Activated CD4-positive, alpha-beta T cell treated with anti-CD3 and anti-CD28 coated beads, Interleukin-2, amount 10 ng/mL, durations not matched to agents 24 days and 14 days (primary cell): ENCODE results near the gene FSTL4. TPM values are rescaled to one million over a fixed set of nuclear protein-coding genes. Genes with fewer than 3 reads are reported as not detected.

Experiments
- DNase-seq: peaks from one replicate; pipeline ENCODE4 v3.0.0; 2022
- H3K27ac Mint-ChIP-seq: one replicate; pipeline ENCODE4 v1.8.0; 2022; ENCODE audit warnings: mild to moderate bottlenecking, mixed read lengths
- H3K27me3 Mint-ChIP-seq: one replicate; pipeline ENCODE4 v1.8.0; 2022; ENCODE audit warnings: mixed read lengths
- H3K36me3 Mint-ChIP-seq: one replicate; pipeline ENCODE4 v1.8.0; 2022; ENCODE audit warnings: low read depth, mild to moderate bottlenecking, mixed read lengths
- H3K4me1 Mint-ChIP-seq: one replicate; pipeline ENCODE4 v1.8.0; 2021; ENCODE audit warnings: mixed read lengths
- H3K4me3 Mint-ChIP-seq: one replicate; pipeline ENCODE4 v1.8.0; 2022; ENCODE audit warnings: mild to moderate bottlenecking, moderate library complexity, mixed read lengths
- H3K9me3 Mint-ChIP-seq: one replicate; pipeline ENCODE4 v1.8.0; 2021; ENCODE audit warnings: mixed read lengths
- intact Hi-C: fragments of 100-400 bp; cut with micrococcal nuclease; formaldehyde crosslinking; loops from one replicate; pipeline ENCODE4 v1.15.1; 2023
- total RNA-seq: library from RNA; stranded (reverse); gene quantifications from 2 replicates; pipeline ENCODE4 v1.2.3, GENCODE V29; 2022

FSTL4 gene
- total RNA-seq, 1 donor from 2014 or later, result 0.42 TPM

- Mint-ChIP-seq H3K9me3 (no peaks in the 10 kb centered on the region), H3K4me3 (no peak overlapping the region), H3K4me1 (no peaks in the 10 kb centered on the region), H3K27me3 (peaks cover 30% of the 10 kb centered on the region), H3K36me3 (no peaks in the 10 kb centered on the region), H3K27ac (no peak overlapping the region)
- no peak for DNase-seq
- intact Hi-C loops, result no loop called here
These were observed 263.9 kb downstream of the FSTL4 start for GRCh38 chr5:133348406-133348805.

- intact Hi-C loops, result no loop called here
- Mint-ChIP-seq H3K36me3 (no peaks in the 10 kb centered on the region), H3K4me1 (no peaks in the 10 kb centered on the region), H3K27ac (no peak overlapping the region), H3K27me3 (peaks cover 29% of the 10 kb centered on the region), H3K4me3 (no peak overlapping the region), H3K9me3 (no peaks in the 10 kb centered on the region)
- DNase-seq, result no peak
These were observed 265.3 kb downstream of the FSTL4 start for GRCh38 chr5:133347039-133347438.

- H3K4me1 Mint-ChIP-seq, result no peaks in the 10 kb centered on the region
- no peak overlapping the region for H3K27ac Mint-ChIP-seq
- no peaks in the 10 kb centered on the region for H3K36me3 Mint-ChIP-seq
- DNase-seq, result no peak
- intact Hi-C loops, result no loop called here
- no peaks in the 10 kb centered on the region for H3K9me3 Mint-ChIP-seq
- H3K27me3 Mint-ChIP-seq, result peaks cover 22% of the 10 kb centered on the region
- no peak overlapping the region for H3K4me3 Mint-ChIP-seq
These were observed 268.1 kb downstream of the FSTL4 start for GRCh38 chr5:133344266-133344665.

- Mint-ChIP-seq H3K36me3 (no peaks in the 10 kb centered on the region), H3K27ac (no peak overlapping the region), H3K4me3 (no peak overlapping the region), H3K9me3 (no peaks in the 10 kb centered on the region), H3K4me1 (no peaks in the 10 kb centered on the region), H3K27me3 (peaks cover 21% of the 10 kb centered on the region)
- DNase-seq, result no peak
- intact Hi-C loops, result no loop called here
These were observed 269.1 kb downstream of the FSTL4 start for GRCh38 chr5:133343196-133343595.

- intact Hi-C loops, result no loop called here
- no peak overlapping the region for H3K27ac Mint-ChIP-seq
- peaks cover 14% of the 10 kb centered on the region for H3K27me3 Mint-ChIP-seq
- no peaks in the 10 kb centered on the region for H3K9me3 Mint-ChIP-seq
- H3K4me3 Mint-ChIP-seq, result no peak overlapping the region
- H3K36me3 Mint-ChIP-seq, result no peaks in the 10 kb centered on the region
- DNase-seq, result no peak
- H3K4me1 Mint-ChIP-seq, result no peaks in the 10 kb centered on the region
These were observed 270.2 kb downstream of the FSTL4 start for GRCh38 chr5:133341915-133342710.

GRCh38 chr5:133341296-133341695 lies 271.0 kb downstream of the FSTL4 start:
- H3K27ac Mint-ChIP-seq, result no peak overlapping the region
- intact Hi-C loops, result no loop called here
- H3K9me3 Mint-ChIP-seq, result no peaks in the 10 kb centered on the region
- no peak for DNase-seq
- no peak overlapping the region for H3K4me3 Mint-ChIP-seq
- H3K4me1 Mint-ChIP-seq, result peaks cover 4% of the 10 kb centered on the region
- peaks cover 7% of the 10 kb centered on the region for H3K27me3 Mint-ChIP-seq
- no peaks in the 10 kb centered on the region for H3K36me3 Mint-ChIP-seq

- Mint-ChIP-seq H3K27ac (no peak overlapping the region), H3K4me3 (no peak overlapping the region), H3K36me3 (no peaks in the 10 kb centered on the region), H3K9me3 (no peaks in the 10 kb centered on the region), H3K4me1 (peaks cover 5% of the 10 kb centered on the region), H3K27me3 (peaks cover 4% of the 10 kb centered on the region)
- intact Hi-C loops, result no loop called here
- no peak for DNase-seq
These were observed 271.5 kb downstream of the FSTL4 start for GRCh38 chr5:133340822-133341221.

- H3K27me3 Mint-ChIP-seq, result peaks cover 4% of the 10 kb centered on the region
These were observed 272.2 kb downstream of the FSTL4 start for GRCh38 chr5:133340002-133340755.

GRCh38 chr5:133338504-133339355 lies 273.6 kb downstream of the FSTL4 start:
- no peaks in the 10 kb centered on the region for H3K36me3 Mint-ChIP-seq
- H3K27me3 Mint-ChIP-seq, result no peaks in the 10 kb centered on the region
- peaks cover 7% of the 10 kb centered on the region for H3K4me1 Mint-ChIP-seq
- H3K27ac Mint-ChIP-seq, result peak overlapping the region; percentile 7
- intact Hi-C loops, result no loop called here
- no peak overlapping the region for H3K4me3 Mint-ChIP-seq
- H3K9me3 Mint-ChIP-seq, result no peaks in the 10 kb centered on the region
- DNase-seq, result no peak

More at GRCh38 chr5:133340002-133340755, 272.2 kb downstream of the FSTL4 start:
- H3K9me3 Mint-ChIP-seq, result no peaks in the 10 kb centered on the region
- no peak overlapping the region for H3K27ac Mint-ChIP-seq
- no peak for DNase-seq
- no peaks in the 10 kb centered on the region for H3K36me3 Mint-ChIP-seq
- intact Hi-C loops, result no loop called here
- H3K4me1 Mint-ChIP-seq, result peaks cover 7% of the 10 kb centered on the region
- H3K4me3 Mint-ChIP-seq, result no peak overlapping the region

GRCh38 chr5:133337795-133338445 lies 274.4 kb downstream of the FSTL4 start:
- no peaks in the 10 kb centered on the region for H3K9me3 Mint-ChIP-seq
- no peak overlapping the region for H3K4me3 Mint-ChIP-seq
- no peaks in the 10 kb centered on the region for H3K36me3 Mint-ChIP-seq
- intact Hi-C loops, result no loop called here
- no peak overlapping the region for H3K27ac Mint-ChIP-seq
- no peak for DNase-seq
- H3K4me1 Mint-ChIP-seq, result peaks cover 8% of the 10 kb centered on the region
- H3K27me3 Mint-ChIP-seq, result no peaks in the 10 kb centered on the region

- H3K9me3 Mint-ChIP-seq, result no peaks in the 10 kb centered on the region
- no peak for DNase-seq
- peaks cover 16% of the 10 kb centered on the region for H3K4me1 Mint-ChIP-seq
- no peak overlapping the region for H3K27ac Mint-ChIP-seq
- intact Hi-C loops, result no loop called here
- no peak overlapping the region for H3K4me3 Mint-ChIP-seq
- H3K36me3 Mint-ChIP-seq, result no peaks in the 10 kb centered on the region
- no peaks in the 10 kb centered on the region for H3K27me3 Mint-ChIP-seq
These were observed 275.4 kb downstream of the FSTL4 start for GRCh38 chr5:133336969-133337410.

- no peak for DNase-seq
- no peaks in the 10 kb centered on the region for H3K9me3 Mint-ChIP-seq
- no peak overlapping the region for H3K4me3 Mint-ChIP-seq
- intact Hi-C loops, result no loop called here
- H3K27ac Mint-ChIP-seq, result peak overlapping the region; percentile 26
- no peaks in the 10 kb centered on the region for H3K27me3 Mint-ChIP-seq
- H3K36me3 Mint-ChIP-seq, result no peaks in the 10 kb centered on the region
- H3K4me1 Mint-ChIP-seq, result peaks cover 16% of the 10 kb centered on the region
These were observed 276.0 kb downstream of the FSTL4 start for GRCh38 chr5:133336121-133336968.
